ENCODE data around the gene LRRC26. TPM values are rescaled to one million over a fixed set of nuclear protein-coding genes. Genes with fewer than 3 reads are reported as not detected.

LRRC26 gene
- total and polyA plus RNA-seq, 2 of the 13 experiments (the other 11 are each of a cell fraction or from before 2014, with no cell fraction given): not detected

DNA sequence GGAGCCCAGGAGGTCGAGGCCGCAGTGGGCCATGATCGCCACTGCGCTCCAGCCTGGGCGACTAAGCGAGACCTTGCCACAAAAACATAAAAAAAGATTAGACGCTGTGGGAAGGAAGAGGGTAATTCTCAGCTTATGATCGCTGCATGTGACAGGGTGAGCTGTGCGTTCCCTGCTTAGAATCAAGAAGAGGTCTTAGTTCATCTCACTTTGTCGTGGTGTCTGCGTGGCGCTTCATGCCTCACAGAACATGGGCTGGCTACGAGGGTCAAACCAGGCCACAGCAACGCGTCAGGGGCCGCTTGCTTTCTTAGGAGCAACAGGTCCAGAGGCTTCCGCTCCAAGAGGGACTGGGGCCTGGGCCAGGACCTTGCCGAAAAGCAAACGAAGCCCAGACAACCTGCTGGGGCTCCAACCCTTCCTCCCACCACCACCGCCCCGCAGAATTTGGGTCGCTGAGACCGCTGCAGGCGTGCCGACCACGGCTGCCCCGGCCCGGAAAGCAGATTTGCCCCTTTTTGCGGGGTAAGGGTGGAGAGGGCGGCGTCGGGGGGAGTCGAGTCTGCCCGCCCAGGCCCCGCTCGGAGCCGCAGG lies 40.9 kb downstream of the LRRC26 start:
- DNase-seq (ENCODE audit: low spot score) (no peak), FAIRE-seq (peak; percentile 39), ATAC-seq (peak; percentile 40)
- no peak overlapping the region for H2AFZ ChIP-seq (ENCODE audit: low read length)
- POLR2A ChIA-PET: interaction anchor here (0.8 to 2.4 kb wide), 20 partner anchors 8 to 243 kb away, joined by 3 to 34 read pairs (median 6); partner anchors contain the start of genes ANAPC2, GRIN1, MAN1B1 and RNF208
- CTCF ChIA-PET (ENCODE audit: low intra/inter-chr PET ratio, low total read pairs): no interaction called here
- peak overlapping the region; percentile 98 for H3K4me2 ChIP-seq (ENCODE audit: low read depth, low read length)
- no peaks in the 10 kb centered on the region for H3K27me3 ChIP-seq (ENCODE audit: control insufficient read depth in 1 of 2, insufficient read depth in 2 of 2, low read length in 2 of 2)
- intact Hi-C loops (cut with micrococcal nuclease; ENCODE audit: unreplicated experiment) (no loop called here), in situ Hi-C loops (cut with HindIII; ENCODE audit: extremely low pct_ligation_motif_present, low pct_unique_long_range_greater_than_20kb) (no loop called here)
- H4K20me1 ChIP-seq (ENCODE audit: insufficient read depth, low read length): peaks cover 5% of the 10 kb centered on the region; the same call in 1 of the 2 replicates
- no peaks in the 10 kb centered on the region for H3K9me3 ChIP-seq (ENCODE audit: low read length)
- BruUV-seq (replicated peaks): no TSS peak
- H3K79me2 ChIP-seq (ENCODE audit: insufficient read depth, low read length): peaks cover 19% of the 10 kb centered on the region
- peaks cover 24% of the 10 kb centered on the region for H3K4me1 ChIP-seq (ENCODE audit: insufficient read depth, low read length)
- peak overlapping the region; percentile 75 to 90 (median 85) for H3K4me3 ChIP-seq (replicated peaks in 1 of 3; ENCODE audit: insufficient read depth in 1 of 3, low read depth in 2 of 3, low read length in 3 of 3)
- peak overlapping the region; percentile 80 for H3K9ac ChIP-seq (ENCODE audit: insufficient read depth, low read depth, low read length)
- H3K27ac ChIP-seq (ENCODE audit: extremely low read length, insufficient read depth, low read length): peak overlapping the region; percentile 82
- H3K36me3 ChIP-seq (replicated peaks in 1 of 2; ENCODE audit: control insufficient read depth in 1 of 2, insufficient read depth in 2 of 2, low read length in 2 of 2): no peaks in the 10 kb centered on the region
- WGBS (ENCODE audit: low lambda C conversion rate): under 1% methylated on average over 16 of the region's 37 CpGs
- TF ChIP-seq ZNF607 (CRISPR knock-in tag; IDR thresholded peaks at IDR 0.05; ENCODE audit: borderline replicate concordance) (0 out of 2 replicates have a peak, but pooled peaks have one; percentile 13), BORCS8-MEF2B (CRISPR knock-in tag; IDR thresholded peaks at IDR 0.05) (peak; percentile 12; the same call in 1 of the 2 replicates), SRSF1 (optimal IDR thresholded peaks at IDR 0.05; ENCODE audit: low read depth, low read length) (no peak), ZFYVE20 (CRISPR knock-in tag; IDR thresholded peaks at IDR 0.05; ENCODE audit: borderline replicate concordance, low read depth) (0 out of 2 replicates have a peak, but pooled peaks have one; percentile 13), REPIN1 (CRISPR knock-in tag; IDR thresholded peaks at IDR 0.05; ENCODE audit: borderline replicate concordance, low read depth) (0 out of 2 replicates have a peak, but pooled peaks have one; percentile 5), ZNF770 (CRISPR knock-in tag; IDR thresholded peaks at IDR 0.05) (0 out of 2 replicates have a peak, but pooled peaks have one; percentile 19), RXRB (CRISPR knock-in tag; IDR thresholded peaks at IDR 0.05; ENCODE audit: borderline replicate concordance) (peak; percentile 46), SALL2 (CRISPR knock-in tag; IDR thresholded peaks at IDR 0.05) (0 out of 2 replicates have a peak, but pooled peaks have one; percentile 2), HMGXB3 (CRISPR knock-in tag; IDR thresholded peaks at IDR 0.05; ENCODE audit: borderline replicate concordance) (no peak)
- TF ChIP-seq, protein P1, sequence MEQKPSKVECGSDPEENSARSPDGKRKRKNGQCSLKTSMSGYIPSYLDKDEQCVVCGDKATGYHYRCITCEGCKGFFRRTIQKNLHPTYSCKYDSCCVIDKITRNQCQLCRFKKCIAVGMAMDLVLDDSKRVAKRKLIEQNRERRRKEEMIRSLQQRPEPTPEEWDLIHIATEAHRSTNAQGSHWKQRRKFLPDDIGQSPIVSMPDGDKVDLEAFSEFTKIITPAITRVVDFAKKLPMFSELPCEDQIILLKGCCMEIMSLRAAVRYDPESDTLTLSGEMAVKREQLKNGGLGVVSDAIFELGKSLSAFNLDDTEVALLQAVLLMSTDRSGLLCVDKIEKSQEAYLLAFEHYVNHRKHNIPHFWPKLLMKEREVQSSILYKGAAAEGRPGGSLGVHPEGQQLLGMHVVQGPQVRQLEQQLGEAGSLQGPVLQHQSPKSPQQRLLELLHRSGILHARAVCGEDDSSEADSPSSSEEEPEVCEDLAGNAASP (CRISPR knock-in tag; IDR thresholded peaks at IDR 0.05; ENCODE audit: borderline replicate concordance): peak; percentile 93; the same call in 1 of the 2 replicates
- TF ChIP-seq, protein P2, sequence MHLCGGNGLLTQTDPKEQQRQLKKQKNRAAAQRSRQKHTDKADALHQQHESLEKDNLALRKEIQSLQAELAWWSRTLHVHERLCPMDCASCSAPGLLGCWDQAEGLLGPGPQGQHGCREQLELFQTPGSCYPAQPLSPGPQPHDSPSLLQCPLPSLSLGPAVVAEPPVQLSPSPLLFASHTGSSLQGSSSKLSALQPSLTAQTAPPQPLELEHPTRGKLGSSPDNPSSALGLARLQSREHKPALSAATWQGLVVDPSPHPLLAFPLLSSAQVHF (CRISPR knock-in tag; IDR thresholded peaks at IDR 0.05): peak; percentile 42; the same call in 1 of the 2 replicates

Data from HepG2 (cell line).